Activated CD8-positive, alpha-beta memory T cell treated with anti-CD3 and anti-CD28 coated beads for 4 hours (primary cell): ENCODE measurements around the gene HAAO.
"Not testable (repeated sequence)": the region's sequence is repeated elsewhere in the genome, so short reads cannot be mapped to it uniquely, and the experiment has no call there.

Source experiments
- DNase-seq, 2 donors: peaks; one replicate each; pipeline ENCODE4 v3.0.0-alpha.2; 2020; ENCODE audit warnings: low read depth in 2 of 2

The HAAO gene

GRCh38 chr2:42747422-42747821 lies 45.0 kb downstream of the HAAO start:
- no peak for DNase-seq

GRCh38 chr2:42744545-42745082 lies 47.8 kb downstream of the HAAO start:
- no peak for DNase-seq

GRCh38 chr2:42743659-42743990 lies 48.8 kb downstream of the HAAO start:
- DNase-seq, result no peak

GRCh38 chr2:42742740-42743658 lies 49.4 kb downstream of the HAAO start:
- DNase-seq, result no peak

- no peak for DNase-seq
These were observed 51.2 kb downstream of the HAAO start for GRCh38 chr2:42741140-42741539.

GRCh38 chr2:42736598-42737322 lies 55.6 kb downstream of the HAAO start:
- no peak for DNase-seq

- no peak for DNase-seq
These were observed 58.5 kb downstream of the HAAO start for GRCh38 chr2:42733852-42734251.

- not testable (repeated sequence) for DNase-seq
These were observed 61.1 kb downstream of the HAAO start for GRCh38 chr2:42731316-42731715.

GRCh38 chr2:42726680-42727079 lies 65.7 kb downstream of the HAAO start:
- DNase-seq, result no peak

- DNase-seq, result no peak
These were observed 66.7 kb downstream of the HAAO start for GRCh38 chr2:42725657-42726056.

- no peak for DNase-seq
These were observed 67.5 kb downstream of the HAAO start for GRCh38 chr2:42724886-42725285.

- no peak for DNase-seq
These were observed 68.9 kb downstream of the HAAO start for GRCh38 chr2:42723465-42723864.

- DNase-seq, result no peak
These were observed 69.8 kb downstream of the HAAO start for GRCh38 chr2:42722320-42723190.

- DNase-seq, result no peak
These were observed 70.5 kb downstream of the HAAO start for GRCh38 chr2:42721898-42722297.
